Chondrocyte (in vitro differentiated cells): Measurements from ENCODE around the gene KCNE3. TPM values are rescaled to one million over a fixed set of nuclear protein-coding genes. Genes with fewer than 3 reads are reported as not detected.

Source experiments
- DNase-seq: peaks from one replicate; pipeline ENCODE4 v3.0.0; 2021; ENCODE audit warnings: mixed read lengths, low spot score
- H3K27ac Mint-ChIP-seq: one replicate; pipeline ENCODE4 v1.8.0; 2021; ENCODE audit warnings: mild to moderate bottlenecking, moderate library complexity, mixed read lengths; ENCODE audit not compliant: unreplicated experiment
- H3K27me3 Mint-ChIP-seq: 2 replicates; pipeline ENCODE4 v1.8.0; 2021; ENCODE audit warnings: low read depth, mixed read lengths
- H3K36me3 Mint-ChIP-seq: 2 replicates; pipeline ENCODE4 v1.8.0; 2021; ENCODE audit warnings: low read depth, mixed read lengths
- H3K4me1 Mint-ChIP-seq: 2 replicates; pipeline ENCODE4 v1.8.0; 2021; ENCODE audit warnings: low read depth, mild to moderate bottlenecking, mixed read lengths
- H3K4me3 Mint-ChIP-seq: one replicate; pipeline ENCODE4 v1.8.0; 2021; ENCODE audit warnings: mild to moderate bottlenecking, moderate library complexity, mixed read lengths; ENCODE audit not compliant: unreplicated experiment
- H3K9me3 Mint-ChIP-seq: 2 replicates; pipeline ENCODE4 v1.8.0; 2021; ENCODE audit warnings: low read depth, mixed read lengths
- CTCF ChIP-seq: fragments of 200-600 bp; sonication (generic); IDR thresholded peaks from 2 replicates; pipeline ENCODE4 v1.5.0; 2021; ENCODE audit warnings: antibody characterized with exemption, mild to moderate bottlenecking, moderate library complexity
- total RNA-seq: library from RNA; stranded (reverse); gene quantifications from 3 replicates; pipeline ENCODE4 v1.2.1, GENCODE V29; 2021

The KCNE3 gene
- total RNA-seq, 1 donor from 2014 or later: 0.72 TPM

GRCh38 chr11:74464746-74465145 is 2.6 kb downstream of the KCNE3 start:
- peaks cover 6% of the 10 kb centered on the region for H3K4me1 Mint-ChIP-seq
- no peak for TF ChIP-seq CTCF
- no peaks in the 10 kb centered on the region for H3K27me3 Mint-ChIP-seq
- no peak for DNase-seq
- no peaks in the 10 kb centered on the region for H3K36me3 Mint-ChIP-seq
- H3K27ac Mint-ChIP-seq: no peak overlapping the region
- H3K4me3 Mint-ChIP-seq: no peak overlapping the region
- H3K9me3 Mint-ChIP-seq: no peaks in the 10 kb centered on the region

- Mint-ChIP-seq H3K4me1 (peaks cover 6% of the 10 kb centered on the region), H3K4me3 (no peak overlapping the region), H3K9me3 (no peaks in the 10 kb centered on the region), H3K27ac (no peak overlapping the region), H3K27me3 (no peaks in the 10 kb centered on the region), H3K36me3 (no peaks in the 10 kb centered on the region)
- no peak for TF ChIP-seq CTCF
- DNase-seq: no peak
Observed at GRCh38 chr11:74463216-74463615, 4.1 kb downstream of the KCNE3 start.

GRCh38 chr11:74462631-74463030 is 4.7 kb downstream of the KCNE3 start:
- no peaks in the 10 kb centered on the region for H3K27me3 Mint-ChIP-seq
- TF ChIP-seq CTCF: no peak
- peaks cover 2% of the 10 kb centered on the region for H3K4me1 Mint-ChIP-seq
- H3K36me3 Mint-ChIP-seq: no peaks in the 10 kb centered on the region
- no peak for DNase-seq
- H3K27ac Mint-ChIP-seq: no peak overlapping the region
- no peaks in the 10 kb centered on the region for H3K9me3 Mint-ChIP-seq
- no peak overlapping the region for H3K4me3 Mint-ChIP-seq

DNA sequence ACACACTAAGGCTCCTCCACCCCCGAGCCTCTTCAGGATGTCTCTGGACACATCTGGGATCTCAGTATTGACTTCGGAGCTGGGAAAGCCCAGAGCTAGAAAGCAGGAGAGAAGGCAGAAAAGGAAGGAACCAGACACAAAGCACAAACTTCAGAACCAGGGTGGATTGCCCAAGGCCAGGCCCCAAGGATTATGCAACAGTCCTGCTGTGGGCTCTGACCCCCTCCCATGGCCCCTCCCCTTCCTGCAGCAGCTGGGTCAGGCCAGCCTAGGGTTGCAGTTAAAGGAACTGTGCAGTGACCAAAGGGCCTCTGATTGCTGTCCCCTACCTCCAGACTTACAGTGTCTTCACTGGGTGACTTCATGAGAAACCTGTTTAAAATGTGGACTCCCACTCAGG is 5.3 kb downstream of the KCNE3 start:
- no peak for TF ChIP-seq CTCF
- no peak overlapping the region for H3K4me3 Mint-ChIP-seq
- no peak for DNase-seq
- no peaks in the 10 kb centered on the region for H3K9me3 Mint-ChIP-seq
- no peaks in the 10 kb centered on the region for H3K27me3 Mint-ChIP-seq
- no peak overlapping the region for H3K27ac Mint-ChIP-seq
- H3K4me1 Mint-ChIP-seq: no peaks in the 10 kb centered on the region
- no peaks in the 10 kb centered on the region for H3K36me3 Mint-ChIP-seq

DNA sequence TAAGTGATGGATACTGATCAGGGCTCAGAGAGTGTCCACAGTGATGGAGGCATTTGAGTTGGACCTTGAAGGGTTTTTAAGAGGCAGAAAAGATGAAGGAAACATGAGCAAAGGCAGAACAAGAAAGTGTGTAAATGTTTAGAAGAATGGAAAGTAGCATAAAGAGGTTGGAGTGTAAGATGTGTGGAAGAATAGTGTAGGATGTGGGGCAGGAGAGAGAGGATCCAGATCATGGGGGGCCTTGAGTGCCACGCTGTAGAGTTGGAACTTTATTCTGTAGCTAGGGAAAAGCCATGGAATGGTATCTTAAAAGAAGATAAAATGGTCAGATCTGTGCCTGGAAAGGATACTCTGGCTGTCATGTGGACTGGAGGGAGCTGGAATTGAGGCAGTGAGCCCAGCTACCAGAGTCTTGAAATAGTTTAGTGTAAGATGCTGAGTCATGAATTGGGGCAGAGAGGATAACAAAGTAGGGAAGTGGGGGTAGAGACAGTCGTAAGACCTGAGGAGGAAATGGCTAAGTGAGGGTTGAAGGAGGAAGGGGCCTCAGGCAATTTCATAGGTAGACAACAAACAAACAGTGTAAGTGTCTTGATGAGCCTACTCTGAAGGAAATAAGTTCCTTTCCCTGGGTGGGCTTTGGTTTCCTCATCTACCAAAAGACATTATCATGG is 6.7 kb downstream of the KCNE3 start:
- H3K36me3 Mint-ChIP-seq: no peaks in the 10 kb centered on the region
- no peaks in the 10 kb centered on the region for H3K9me3 Mint-ChIP-seq
- no peak for TF ChIP-seq CTCF
- no peaks in the 10 kb centered on the region for H3K4me1 Mint-ChIP-seq
- H3K27ac Mint-ChIP-seq: no peak overlapping the region
- no peak for DNase-seq
- no peak overlapping the region for H3K4me3 Mint-ChIP-seq
- H3K27me3 Mint-ChIP-seq: no peaks in the 10 kb centered on the region
